HepG2 (cell line): Measurements from ENCODE around the gene TMEM116. TPM values are rescaled to one million over a fixed set of nuclear protein-coding genes. Genes with fewer than 3 reads are reported as not detected.
A peak's percentile ranks its signal among the peaks of the same experiment; 100 is the strongest.
"Not testable (repeated sequence)": the region's sequence is repeated elsewhere in the genome, so short reads cannot be mapped to it uniquely, and the experiment has no call there.

Source experiments
- ATAC-seq: fragments of 200-7000 bp; cut with Tn5 transposase; 3 replicates; pipeline ENCODE4 v1.9.1; 2020; ENCODE audit warnings: mild to moderate bottlenecking, moderate library complexity
- BruUV-seq: library from RNA; stranded (reverse); fragments of 400-500 nt; replicated peaks from 2 replicates; lab custom pipeline; 2021; lab: Mats Ljungman, UMichigan
- CTCF ChIA-PET: fragments of 300-600 bp; formaldehyde crosslinking; extraction: SDS; loops from one replicate; lab custom pipeline; 2021; ENCODE audit warnings: low total read pairs, inconsistent platforms, low intra/inter-chr PET ratio; lab: Yijun Ruan, JAX
- POLR2A ChIA-PET: fragments of 350-600 bp; sonication (Branson Sonifier 250); formaldehyde crosslinking; loops from one replicate; lab custom pipeline; 2020; ENCODE audit warnings: antibody characterized with exemption, inconsistent platforms; lab: Yijun Ruan, JAX
- DNase-seq: peaks from one replicate; pipeline ENCODE4 v3.0.0-alpha.2; 2015; ENCODE audit warnings: low spot score
- FAIRE-seq: peaks from 3 replicates; lab custom pipeline; 2011; peaks lifted over from hg19 to GRCh38; lab: Jason Lieb, UNC
- H2AFZ ChIP-seq: one replicate; pipeline ENCODE4 v1.6.1; 2011; ENCODE audit warnings: low read length, inconsistent platforms
- H3K27ac ChIP-seq: fragments of 300-600 bp; 3 replicates; pipeline ENCODE4 v1.8.0; 2011; ENCODE audit warnings: mixed run types, mild to moderate bottlenecking, mixed read lengths, low read length, inconsistent platforms; ENCODE audit not compliant: insufficient read depth; ENCODE audit errors: extremely low read length
- H3K27me3 ChIP-seq, 2 experiments: fragments of 200-600 bp in 1 of 2; 2 replicates in 1 of 2; 3 replicates in 1 of 2; pipeline versions ENCODE4 v1.6.0 to v1.8.0; 2011; ENCODE audit warnings: low read length in 2 of 2, mild to moderate bottlenecking in 2 of 2, moderate library complexity in 2 of 2, inconsistent platforms in 1 of 2; ENCODE audit not compliant: insufficient read depth in 2 of 2, control insufficient read depth in 1 of 2
- H3K36me3 ChIP-seq, 2 experiments: fragments of 200-600 bp in 1 of 2; replicated peaks in 1 of 2; 2 replicates in 1 of 2; 3 replicates in 1 of 2; pipeline versions ENCODE4 v1.5.1 to v1.8.0; 2011; ENCODE audit warnings: low read length in 2 of 2, inconsistent platforms in 1 of 2; ENCODE audit not compliant: insufficient read depth in 2 of 2, control insufficient read depth in 1 of 2
- H3K4me1 ChIP-seq: 2 replicates; pipeline ENCODE4 v1.5.1; 2012; ENCODE audit warnings: low read length, inconsistent platforms; ENCODE audit not compliant: insufficient read depth
- H3K4me2 ChIP-seq: 2 replicates; pipeline ENCODE4 v1.6.0; 2011; ENCODE audit warnings: low read depth, low read length, inconsistent platforms
- H3K4me3 ChIP-seq, 3 experiments: fragments of 200-600 bp in 1 of 3; sonication (generic), shearing (Covaris generic) in 1 of 3; replicated peaks in 1 of 3; 2 replicates each; pipeline ENCODE4 v1.5.1; 2011 to 2016; ENCODE audit warnings: low read length in 3 of 3, inconsistent platforms in 2 of 3, low read depth in 2 of 3, mild to moderate bottlenecking in 2 of 3, control low read depth in 1 of 3, mixed read lengths in 1 of 3; ENCODE audit not compliant: insufficient read depth in 1 of 3
- H3K79me2 ChIP-seq: one replicate; pipeline ENCODE4 v1.6.1; 2011; ENCODE audit warnings: low read length, inconsistent platforms; ENCODE audit not compliant: insufficient read depth
- H3K9ac ChIP-seq: 2 replicates; pipeline ENCODE4 v1.6.0; 2011; ENCODE audit warnings: mild to moderate bottlenecking, low read depth, low read length, inconsistent platforms; ENCODE audit not compliant: insufficient read depth
- H3K9me3 ChIP-seq: 2 replicates; pipeline ENCODE4 v1.5.1; 2012; ENCODE audit warnings: mild to moderate bottlenecking, low read length
- H4K20me1 ChIP-seq: 2 replicates; pipeline ENCODE4 v1.6.0; 2011; ENCODE audit warnings: inconsistent platforms, mild to moderate bottlenecking, low read length, moderate library complexity; ENCODE audit not compliant: insufficient read depth
- RBM22 ChIP-seq: fragments of 200-400 bp; formaldehyde crosslinking; optimal IDR thresholded peaks from 2 replicates; pipeline ENCODE3; 2017; ENCODE audit warnings: mild to moderate bottlenecking, low read length, moderate library complexity
- SYNCRIP ChIP-seq: fragments of 200-400 bp; formaldehyde crosslinking; IDR thresholded peaks from 2 replicates; pipeline ENCODE4 v1.6.1; 2018; ENCODE audit warnings: mild to moderate bottlenecking, low read depth, low read length; ENCODE audit not compliant: insufficient read depth
- ZNF121 ChIP-seq: sonication (generic); formaldehyde crosslinking; IDR thresholded peaks from 2 replicates; pipeline ENCODE4 v1.5.0; 2020; ENCODE audit warnings: mild to moderate bottlenecking, missing genetic modification reagents
- WGBS: methylation state at CpG from one replicate; pipeline ENCODE4 v1.1.6; 2017; ENCODE audit warnings: low lambda C conversion rate; 5-methylcytosine and 5-hydroxymethylcytosine counted together
- in situ Hi-C: cut with HindIII; loops from 2 replicates; pipeline ENCODE4 v1.10.0; 2017; ENCODE audit warnings: low pct_unique_long_range_greater_than_20kb; ENCODE audit not compliant: extremely low pct_ligation_motif_present
- intact Hi-C: fragments of 100-400 bp; cut with micrococcal nuclease; formaldehyde crosslinking; loops from one replicate; pipeline ENCODE4 v1.10.0; 2022; ENCODE audit not compliant: unreplicated experiment
- polyA plus RNA-seq, 8 experiments: library from polyadenylated mRNA; depleted of rRNA in 3 of 8; stranded (reverse) in 7 of 8; unstranded in 1 of 8; fragments of >200 nt; fragmentation: Illumina TruSeq in 4 of 8; extraction: Trizol in 4 of 8; gene quantifications; 2 replicates each; pipeline versions ENCODE4 v1.2.1 to v1.2.3, GENCODE V29; 2011 to 2016; ENCODE audit warnings: low read depth in 4 of 8, missing spikeins in 1 of 8, mixed read lengths in 1 of 8; ENCODE audit not compliant: insufficient read depth in 1 of 8
- total RNA-seq, 5 experiments: library from RNA; depleted of rRNA; stranded (reverse); fragments of >200 nt; fragmentation: Illumina TruSeq; extraction: Trizol; gene quantifications; 2 replicates each; pipeline ENCODE4 v1.2.3, GENCODE V29; 2016; ENCODE audit warnings: low read depth in 1 of 5

TMEM116 gene
- total and polyA plus RNA-seq, 2 of the 13 experiments (the other 11 are each of a cell fraction or from before 2014, with no cell fraction given) = 14.0 to 17.8 TPM

DNA sequence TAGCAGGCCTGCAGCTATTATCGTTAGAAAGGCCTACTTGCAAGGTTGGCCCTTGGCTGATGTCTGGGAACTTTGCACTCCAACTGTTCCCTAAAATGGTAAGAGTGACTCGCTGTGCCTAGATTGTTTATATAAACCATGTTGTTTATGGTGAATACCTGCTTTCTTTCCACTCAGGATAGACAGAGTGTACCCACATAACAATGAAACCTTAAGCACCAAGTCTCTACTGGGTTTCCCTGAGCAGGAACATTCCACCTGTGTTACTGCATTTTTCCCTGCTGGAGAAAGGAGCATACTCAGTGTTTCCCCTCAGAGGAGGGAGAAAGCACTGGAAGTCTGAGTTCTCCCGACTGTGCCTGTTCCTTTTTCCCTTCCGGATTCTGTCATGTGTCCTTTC, 33.0 kb upstream of the TMEM116 start:
- no TSS peak for BruUV-seq
- CTCF ChIA-PET = no interaction called here
- Histone ChIP-seq H4K20me1 (no peaks in the 10 kb centered on the region; the same call in 1 of the 2 replicates), H3K9ac (no peak overlapping the region), H2AFZ (no peak overlapping the region), H3K36me3 (peaks cover 22 to 79% of the 10 kb centered on the region in 2 experiments), H3K4me2 (no peak overlapping the region), H3K4me3 (no peak overlapping the region), H3K27me3 (no peaks in the 10 kb centered on the region), H3K79me2 (no peaks in the 10 kb centered on the region), H3K9me3 (no peaks in the 10 kb centered on the region), H3K27ac (no peak overlapping the region), H3K4me1 (no peaks in the 10 kb centered on the region; the same call in 1 of the 2 replicates)
- in situ Hi-C loops = no loop called here
- no peak for DNase-seq
- peak; percentile 82 for TF ChIP-seq RBM22
- TF ChIP-seq SYNCRIP = no peak
- WGBS = 81% methylated on average over 4 of the region's 4 CpGs
- no peak; the same call in 2 of the 3 replicates for ATAC-seq
- POLR2A ChIA-PET = no interaction called here
- no peak for FAIRE-seq
- intact Hi-C loops = no loop called here

DNA sequence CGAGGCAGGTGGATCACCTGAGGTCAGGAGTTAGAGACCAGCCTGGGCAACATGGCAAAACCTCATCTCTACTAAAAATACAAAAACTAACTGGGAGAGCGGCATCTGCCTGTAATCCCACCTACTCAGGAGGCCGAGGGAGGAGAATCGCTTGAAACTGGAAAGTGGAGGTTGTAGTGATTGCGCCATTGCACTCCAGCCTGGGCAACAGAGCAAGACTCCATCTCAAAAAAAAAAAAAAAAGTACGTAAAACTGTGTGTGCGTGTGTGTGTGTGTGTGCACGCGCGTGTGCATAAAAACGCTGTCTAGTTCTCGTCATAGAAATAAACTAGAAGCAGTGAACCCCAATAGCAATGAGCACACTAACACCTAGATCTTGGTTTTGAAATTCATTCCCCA, 23.6 kb upstream of the TMEM116 start:
- peak; percentile 70; the same call in 1 of the 2 replicates for TF ChIP-seq ZNF121 (CRISPR knock-in tag)
- in situ Hi-C loops, ATAC-seq, CTCF ChIA-PET, H3K9me3 ChIP-seq, H3K4me2 ChIP-seq, H4K20me1 ChIP-seq, intact Hi-C loops, POLR2A ChIA-PET, H3K4me3 ChIP-seq, H3K9ac ChIP-seq, H3K27ac ChIP-seq, H2AFZ ChIP-seq, H3K27me3 ChIP-seq, DNase-seq, H3K4me1 ChIP-seq, BruUV-seq, FAIRE-seq, H3K79me2 ChIP-seq: not testable (repeated sequence)
- 99% methylated on average over 12 of the region's 12 CpGs for WGBS
- peaks cover 14 to 74% of the 10 kb centered on the region in 2 experiments for H3K36me3 ChIP-seq
